Prostate gland (tissue), 2 donors: Measurements from ENCODE around the gene CUL4A. TPM values are rescaled to one million over a fixed set of nuclear protein-coding genes. Genes with fewer than 3 reads are reported as not detected.
"Not testable (repeated sequence)": the region's sequence is repeated elsewhere in the genome, so short reads cannot be mapped to it uniquely, and the experiment has no call there.

Source experiments
- DNase-seq: peaks from one replicate; pipeline ENCODE4 v3.0.0-alpha.2; 2019; ENCODE audit warnings: low spot score
- H3K27ac ChIP-seq, 2 donors: fragments of 200-600 bp; sonication (generic); 2 replicates each; pipeline ENCODE4 v1.5.1; 2017 to 2019
- H3K27me3 ChIP-seq: fragments of 200-600 bp; sonication (generic); replicated peaks from 2 replicates; pipeline ENCODE4 v1.5.1; 2019; ENCODE audit not compliant: insufficient read depth
- H3K36me3 ChIP-seq, 2 donors: fragments of 200-600 bp; sonication (generic); 1 replicate in 1 of 2; 2 replicates in 1 of 2; pipeline versions ENCODE4 v1.5.1 to v1.8.1; 2017 to 2019
- H3K4me1 ChIP-seq: fragments of 200-600 bp; sonication (generic); replicated peaks from 2 replicates; pipeline ENCODE4 v1.5.1; 2019
- H3K4me3 ChIP-seq, 2 donors: fragments of 200-600 bp; sonication (generic); 2 replicates each; pipeline ENCODE4 v1.5.1; 2017 to 2019
- H3K9me3 ChIP-seq: fragments of 200-600 bp; sonication (generic); 2 replicates; pipeline ENCODE4 v1.5.1; 2017
- POLR2A ChIP-seq: fragments of 450-650 bp; IDR thresholded peaks from one replicate; pipeline ENCODE4 v1.6.1; 2016; ENCODE audit warnings: antibody characterized with exemption, mild to moderate bottlenecking
- POLR2AphosphoS5 ChIP-seq: sonication (generic); formaldehyde crosslinking; IDR thresholded peaks from one replicate; pipeline ENCODE4 v1.6.1; 2017; ENCODE audit warnings: antibody characterized with exemption
- WGBS: methylation state at CpG from one replicate; pipeline ENCODE4 v1.1.5; 2018; 5-methylcytosine and 5-hydroxymethylcytosine counted together
- intact Hi-C: fragments of 100-400 bp; cut with DNase I; formaldehyde crosslinking; loops from one replicate; pipeline ENCODE4 v1.14.2; 2022
- total RNA-seq, 2 donors: library from RNA; depleted of rRNA; stranded (reverse); fragments of >200 nt; gene quantifications; one replicate each; pipeline ENCODE4 v1.1.0, GENCODE V29; 2016
- TF ChIP-seq, protein P1 (sequence below), 4 experiments: fragments of 200-600 bp in 2 of 4; fragments of 450-650 bp in 2 of 4; sonication (generic) in 2 of 4; IDR thresholded peaks; 1 replicate in 3 of 4; 2 replicates in 1 of 4; pipeline ENCODE4 v1.5.1; 2016 to 2019; ENCODE audit warnings: antibody characterized with exemption in 4 of 4, mild to moderate bottlenecking in 2 of 4, moderate library complexity in 2 of 4

CUL4A gene
- total RNA-seq, result 100 to 1,000 TPM; 103 to 185 TPM

DNA sequence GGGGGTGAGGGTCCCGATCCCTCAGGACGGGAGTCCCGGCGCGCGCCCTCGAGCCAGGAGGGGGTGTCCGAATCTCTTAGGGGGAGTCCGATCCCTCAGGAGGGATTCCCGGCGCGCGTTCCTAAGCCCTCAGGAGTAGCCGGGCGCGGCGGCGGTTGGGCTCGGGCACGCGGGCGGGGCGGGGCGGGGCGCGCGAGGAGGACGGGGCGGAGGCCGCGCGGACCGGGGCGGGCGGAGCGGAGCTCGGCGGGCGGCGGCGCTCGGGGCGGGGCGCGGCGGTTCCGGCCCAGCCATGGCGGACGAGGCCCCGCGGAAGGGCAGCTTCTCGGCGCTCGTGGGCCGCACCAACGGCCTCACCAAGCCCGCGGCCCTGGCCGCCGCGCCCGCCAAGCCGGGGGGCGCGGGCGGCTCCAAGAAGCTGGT is at the start of gene CUL4A:
Gene CUL4A, plus strand, starts transcription at position 278 of the 423 bp plus-strand sequence. Its CDS starts 15 bp downstream, at position 293.
- H3K9me3 ChIP-seq, result no peaks in the 10 kb centered on the region
- H3K27me3 ChIP-seq, result no peaks in the 10 kb centered on the region
- peak; percentile 76 for DNase-seq
- peak within 1 kb of the TSS; percentile 99 for H3K27ac ChIP-seq
- TF ChIP-seq, protein P1, sequence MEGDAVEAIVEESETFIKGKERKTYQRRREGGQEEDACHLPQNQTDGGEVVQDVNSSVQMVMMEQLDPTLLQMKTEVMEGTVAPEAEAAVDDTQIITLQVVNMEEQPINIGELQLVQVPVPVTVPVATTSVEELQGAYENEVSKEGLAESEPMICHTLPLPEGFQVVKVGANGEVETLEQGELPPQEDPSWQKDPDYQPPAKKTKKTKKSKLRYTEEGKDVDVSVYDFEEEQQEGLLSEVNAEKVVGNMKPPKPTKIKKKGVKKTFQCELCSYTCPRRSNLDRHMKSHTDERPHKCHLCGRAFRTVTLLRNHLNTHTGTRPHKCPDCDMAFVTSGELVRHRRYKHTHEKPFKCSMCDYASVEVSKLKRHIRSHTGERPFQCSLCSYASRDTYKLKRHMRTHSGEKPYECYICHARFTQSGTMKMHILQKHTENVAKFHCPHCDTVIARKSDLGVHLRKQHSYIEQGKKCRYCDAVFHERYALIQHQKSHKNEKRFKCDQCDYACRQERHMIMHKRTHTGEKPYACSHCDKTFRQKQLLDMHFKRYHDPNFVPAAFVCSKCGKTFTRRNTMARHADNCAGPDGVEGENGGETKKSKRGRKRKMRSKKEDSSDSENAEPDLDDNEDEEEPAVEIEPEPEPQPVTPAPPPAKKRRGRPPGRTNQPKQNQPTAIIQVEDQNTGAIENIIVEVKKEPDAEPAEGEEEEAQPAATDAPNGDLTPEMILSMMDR (IDR thresholded peaks at IDR 0.05), result no peak
- TF ChIP-seq POLR2AphosphoS5 (no peak), POLR2A (no peak)
- peaks cover 11% of the 10 kb centered on the region for H3K4me1 ChIP-seq
- WGBS, result no CpG with 5 or more reads among the region's 66 CpGs
- peak within 1 kb of the TSS; percentile 94 to 96 for H3K4me3 ChIP-seq
- H3K36me3 ChIP-seq, result no peaks in the 10 kb centered on the region
- intact Hi-C loops, result loop anchor here (5.0 kb wide), 2 partner anchors 52 to 88 kb away; partner anchors contain the start of genes LAMP1 and PROZ

DNA sequence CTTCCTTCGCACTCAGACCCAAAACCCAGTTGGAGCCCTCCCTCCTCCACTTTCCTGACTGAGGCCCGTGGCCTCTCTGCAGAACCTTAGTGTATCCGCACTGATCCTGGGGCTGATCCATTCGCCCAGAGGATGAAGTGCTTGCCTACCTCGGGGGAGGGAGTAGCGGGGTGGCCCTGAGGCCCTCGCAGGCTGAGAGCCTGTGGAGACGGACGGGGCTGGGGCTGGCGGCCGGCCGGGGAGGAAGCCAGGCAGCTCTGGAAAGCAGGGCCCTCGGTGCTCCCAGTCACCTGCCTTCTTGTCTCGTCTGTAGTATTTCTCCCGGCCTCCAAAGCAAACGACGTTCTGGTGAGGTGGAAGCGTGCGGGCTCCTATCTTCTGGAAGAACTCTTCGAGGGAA is 49.7 kb upstream of the CUL4A start:
- TF ChIP-seq, protein P1 (IDR thresholded peaks at IDR 0.05), result no peak
- TF ChIP-seq POLR2A, result no peak
- no peak for TF ChIP-seq POLR2AphosphoS5
- H3K36me3 ChIP-seq, result no peaks in the 10 kb centered on the region
- H3K4me3 ChIP-seq, result no peak overlapping the region
- no peak overlapping the region for H3K27ac ChIP-seq
- no peak for DNase-seq
- H3K4me1 ChIP-seq, result no peaks in the 10 kb centered on the region
- intact Hi-C loops, result loop anchor here (5.0 to 10.0 kb wide), 3 partner anchors 48 to 335 kb away; partner anchors contain the start of genes CUL4A, DCUN1D2, LAMP1 and PCID2
- H3K27me3 ChIP-seq, result no peaks in the 10 kb centered on the region
- 85% methylated on average over 20 of the region's 20 CpGs for WGBS
- H3K9me3 ChIP-seq, result no peaks in the 10 kb centered on the region

DNA sequence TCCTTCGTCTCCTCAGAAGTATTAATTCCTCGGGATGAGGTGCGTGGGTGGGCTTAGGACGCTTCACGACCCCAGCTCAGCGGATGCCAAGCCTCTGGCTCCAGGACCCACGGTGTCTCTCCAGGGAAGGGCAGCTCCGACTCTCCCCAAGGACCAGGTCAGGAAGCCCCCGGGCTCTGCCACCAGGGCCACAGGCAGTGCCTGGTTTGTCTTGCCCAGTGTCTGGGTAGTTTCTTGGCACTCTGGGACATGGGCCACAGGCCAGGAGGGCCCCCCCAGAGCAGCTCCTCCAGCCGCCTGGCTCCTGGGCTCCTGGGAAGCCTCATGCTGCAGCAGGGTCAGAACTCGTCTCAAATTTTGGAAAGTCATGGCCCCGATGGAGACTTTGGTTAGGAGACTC is 48.4 kb upstream of the CUL4A start:
- Histone ChIP-seq H3K4me3 (no peak overlapping the region), H3K27ac (no peak overlapping the region), H3K4me1 (no peaks in the 10 kb centered on the region), H3K9me3 (no peaks in the 10 kb centered on the region), H3K36me3 (no peaks in the 10 kb centered on the region), H3K27me3 (no peaks in the 10 kb centered on the region)
- intact Hi-C loops, result no loop called here
- DNase-seq, result no peak
- 69% methylated on average over 12 of the region's 12 CpGs for WGBS
- TF ChIP-seq, protein P1 (IDR thresholded peaks at IDR 0.05), result no peak
- TF ChIP-seq POLR2AphosphoS5 (no peak), POLR2A (no peak)

DNA sequence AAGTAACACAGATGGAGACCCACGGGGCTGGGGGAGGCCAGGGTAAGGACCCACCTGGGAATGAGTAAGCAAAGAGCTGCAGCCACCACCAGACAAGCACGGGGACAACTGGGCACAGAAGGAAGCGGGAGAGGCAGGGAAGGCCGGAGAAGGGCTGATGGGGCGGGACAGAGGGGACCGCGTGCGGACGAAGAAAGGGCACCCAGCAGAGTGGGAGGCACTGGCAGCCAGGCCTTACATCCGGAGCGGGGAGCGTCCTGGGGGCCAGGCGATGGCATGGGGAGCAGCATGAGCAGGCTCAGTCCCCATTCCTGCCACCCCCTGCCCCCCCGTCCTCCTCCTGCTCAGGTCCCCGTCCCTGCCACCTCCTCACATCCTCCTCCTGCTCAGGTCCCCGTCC is 48.0 kb upstream of the CUL4A start:
- intact Hi-C loops, result no loop called here
- no peak for DNase-seq
- no peaks in the 10 kb centered on the region for H3K4me1 ChIP-seq
- no peak overlapping the region for H3K27ac ChIP-seq
- H3K36me3 ChIP-seq, result no peaks in the 10 kb centered on the region
- H3K9me3 ChIP-seq, result no peaks in the 10 kb centered on the region
- 44% methylated on average over 16 of the region's 16 CpGs for WGBS
- no peaks in the 10 kb centered on the region for H3K27me3 ChIP-seq
- TF ChIP-seq POLR2AphosphoS5, result no peak
- H3K4me3 ChIP-seq, result no peak overlapping the region

DNA sequence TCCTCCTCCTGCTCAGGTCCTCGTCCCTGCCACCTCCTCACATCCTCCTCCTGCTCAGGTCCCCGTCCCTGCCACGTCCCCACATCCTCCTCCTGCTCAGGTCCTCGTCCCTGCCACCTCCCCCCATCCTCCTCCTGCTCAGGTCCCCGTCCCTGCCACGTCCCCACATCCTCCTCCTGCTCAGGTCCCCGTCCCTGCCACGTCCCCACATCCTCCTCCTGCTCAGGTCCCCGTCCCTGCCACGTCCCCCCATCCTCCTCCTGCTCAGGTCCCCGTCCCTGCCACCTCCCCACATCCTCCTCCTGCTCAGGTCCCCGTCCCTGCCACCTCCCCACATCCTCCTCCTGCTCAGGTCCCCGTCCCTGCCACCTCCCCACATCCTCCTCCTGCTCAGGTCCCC is 47.4 kb upstream of the CUL4A start:
- H3K4me1 ChIP-seq, intact Hi-C loops, H3K4me3 ChIP-seq, H3K9me3 ChIP-seq, H3K27me3 ChIP-seq, H3K27ac ChIP-seq, H3K36me3 ChIP-seq, DNase-seq: not testable (repeated sequence)
- 14% methylated on average over 8 of the region's 13 CpGs for WGBS

DNA sequence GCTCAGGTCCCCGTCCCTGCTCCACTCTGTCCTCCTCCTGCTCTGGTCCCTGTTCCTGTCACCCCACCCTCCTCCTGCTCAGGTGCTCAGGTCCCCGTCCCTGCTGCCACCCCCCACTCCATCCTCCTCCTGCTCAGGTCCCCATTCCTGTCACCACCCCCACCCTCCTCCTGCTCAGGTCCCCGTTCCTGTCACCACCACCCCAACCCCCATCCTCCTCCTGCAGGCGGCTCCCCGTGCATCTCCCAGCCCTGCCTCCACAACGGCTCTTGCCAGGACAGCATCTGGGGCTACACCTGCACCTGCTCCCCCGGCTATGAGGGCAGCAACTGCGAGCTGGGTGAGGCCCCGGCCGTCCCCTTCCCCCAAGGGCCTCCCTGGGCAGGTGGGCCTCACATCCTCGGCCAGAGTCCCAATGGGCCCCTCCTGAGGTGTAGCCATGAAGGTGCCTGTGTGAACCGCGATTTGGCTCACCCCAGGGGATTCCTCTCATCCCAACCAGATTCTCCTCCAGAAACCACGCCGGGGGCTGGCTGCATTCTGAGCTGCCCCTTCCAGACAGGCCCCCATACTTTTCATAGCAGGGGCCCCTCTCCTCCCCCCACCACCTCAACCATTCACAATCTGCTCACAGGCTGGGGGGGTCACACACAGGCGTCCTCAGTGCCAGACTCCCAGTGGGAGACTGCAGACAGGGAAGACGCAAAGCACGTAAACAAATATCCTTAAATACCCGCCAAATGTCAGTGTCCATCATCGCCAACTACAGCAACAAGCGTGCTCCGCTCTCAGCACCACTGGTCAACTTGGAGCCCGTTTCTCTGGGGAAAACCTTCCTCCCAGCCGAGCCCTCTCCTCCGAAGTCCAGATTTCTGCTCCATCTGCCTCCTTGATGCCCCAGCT is 46.4 kb upstream of the CUL4A start:
- Histone ChIP-seq H3K4me3 (no peak overlapping the region), H3K9me3 (no peaks in the 10 kb centered on the region), H3K36me3 (no peaks in the 10 kb centered on the region), H3K4me1 (no peaks in the 10 kb centered on the region), H3K27me3 (no peaks in the 10 kb centered on the region), H3K27ac (no peak overlapping the region)
- intact Hi-C loops, result no loop called here
- DNase-seq, result no peak
- TF ChIP-seq, protein P1 (IDR thresholded peaks at IDR 0.05), result no peak
- no peak for TF ChIP-seq POLR2A
- no peak for TF ChIP-seq POLR2AphosphoS5
- WGBS, result 31% methylated on average over 25 of the region's 25 CpGs
